K562 (cell line): ENCODE measurements around the gene ASPG.

ENCODE experiments used
- CTCF ChIP-seq, 3 experiments: IDR thresholded peaks in 2 of 3; conservative IDR thresholded peaks in 1 of 3; 2 replicates each; pipeline ENCODE4 v1.5.1; 2011 to 2012; ENCODE audit warnings: low read length in 3 of 3, mild to moderate bottlenecking in 3 of 3, control low read depth in 2 of 3, improper control_type of control experiment in 1 of 3, inconsistent platforms in 1 of 3, low read depth in 1 of 3, mixed read lengths in 1 of 3, moderate library complexity in 1 of 3; ENCODE audit not compliant: insufficient read depth in 2 of 3
- JUN ChIP-seq, 2 experiments: sonication (generic) in 1 of 2; formaldehyde crosslinking in 1 of 2; IDR thresholded peaks; 2 replicates each; pipeline versions ENCODE4 v1.6.1 to v1.8.0; 2012 to 2022; ENCODE audit warnings: borderline replicate concordance in 2 of 2, mild to moderate bottlenecking in 2 of 2, improper control_type of control experiment in 1 of 2, low read depth in 1 of 2, low read length in 1 of 2, missing genetic modification reagents in 1 of 2
- MNT ChIP-seq, 2 experiments: fragments of 450-650 bp; conservative IDR thresholded peaks; 2 replicates each; pipeline ENCODE4 v1.6.1; 2017; ENCODE audit warnings: mild to moderate bottlenecking in 2 of 2, moderate library complexity in 2 of 2
- MTA1 ChIP-seq: fragments of 450-650 bp; IDR thresholded peaks from 2 replicates; pipeline ENCODE4 v1.6.1; 2017; ENCODE audit warnings: borderline replicate concordance
- REST ChIP-seq, 2 experiments: fragments of 450-650 bp; formaldehyde crosslinking in 1 of 2; IDR thresholded peaks; 2 replicates each; pipeline versions ENCODE4 v1.4.0 to v1.6.1; 2014 to 2020; ENCODE audit warnings: mild to moderate bottlenecking in 2 of 2, borderline replicate concordance in 1 of 2, low read depth in 1 of 2

GRCh38 chr14:104115131-104115600 lies 29.7 kb downstream of the ASPG start:
- TF ChIP-seq MTA1 (no peak), CTCF (IDR thresholded peaks at IDR 0.05 in 2 of 3, conservative IDR thresholded peaks at IDR 0.05 in 1 of 3; ENCODE audit: insufficient read depth in 2 of 3, low read depth in 1 of 3, low read length in 3 of 3) (no peak), REST (IDR thresholded peaks at IDR 0.05; ENCODE audit: borderline replicate concordance) (no peak), REST (CRISPR knock-in tag; IDR thresholded peaks at IDR 0.05; ENCODE audit: low read depth) (no peak), JUN (IDR thresholded peaks at IDR 0.05; ENCODE audit: borderline replicate concordance, low read depth, low read length) (no peak), JUN (CRISPR knock-in tag; IDR thresholded peaks at IDR 0.05; ENCODE audit: borderline replicate concordance) (no peak), MNT (conservative IDR thresholded peaks at IDR 0.05) (no peak)
